ENCODE data around the gene SHTN1. TPM values are rescaled to one million over a fixed set of nuclear protein-coding genes. Genes with fewer than 3 reads are reported as not detected.

Gene SHTN1
- total and polyA plus RNA-seq, 2 donors (not counting 1 experiment from before 2014, with no cell fraction given), result 0.06 to 0.34 TPM

GRCh38 chr10:116875897-116876296 lies 129.1 kb downstream of the SHTN1 start:
- Histone ChIP-seq H3K9ac (ENCODE audit: low read length) (no peak overlapping the region), H3K9me3 (ENCODE audit: control extremely low read depth in 1 of 3, control insufficient read depth in 2 of 3, insufficient read depth in 1 of 3, low read length in 2 of 3) (no peaks in the 10 kb centered on the region), H3K36me3 (replicated peaks in 1 of 2; ENCODE audit: control extremely low read depth in 1 of 2, control insufficient read depth in 1 of 2, extremely low read depth in 1 of 2, insufficient read depth in 2 of 2, low read length in 1 of 2) (no peaks in the 10 kb centered on the region), H3K4me2 (replicated peaks; ENCODE audit: low read depth, low read length, poor library complexity, severe bottlenecking) (no peak overlapping the region), H4K20me1 (ENCODE audit: control insufficient read depth, insufficient read depth, low read length, poor library complexity, severe bottlenecking) (no peaks in the 10 kb centered on the region), H3K4me1 (ENCODE audit: control insufficient read depth in 2 of 2, insufficient read depth in 2 of 2, low read length in 2 of 2) (no peaks in the 10 kb centered on the region), H3K4me3 (ENCODE audit: control extremely low read depth in 1 of 5, extremely low read depth in 1 of 5, insufficient read depth in 1 of 5, low read depth in 2 of 5, low read length in 4 of 5) (no peak overlapping the region), H2AFZ (ENCODE audit: insufficient read depth, low read depth, low read length, poor library complexity, severe bottlenecking) (no peak overlapping the region), H3K27me3 (replicated peaks in 1 of 4; ENCODE audit: control extremely low read depth in 1 of 4, control insufficient read depth in 3 of 4, insufficient read depth in 4 of 4, low read length in 3 of 4) (no peaks in the 10 kb centered on the region), H3K79me2 (ENCODE audit: control insufficient read depth, insufficient read depth, low read length) (no peaks in the 10 kb centered on the region), H3K27ac (ENCODE audit: low read length in 2 of 2) (no peak overlapping the region)
- WGBS (ENCODE audit: insufficient coverage), result 100% methylated on average over 1 of the region's 2 CpGs
- no peak overlapping the region for H3K27ac Mint-ChIP-seq
- H3K9me3 Mint-ChIP-seq (ENCODE audit: insufficient read depth), result peaks cover 4% of the 10 kb centered on the region
- peaks cover 8% of the 10 kb centered on the region for H3K27me3 Mint-ChIP-seq
- no peaks in the 10 kb centered on the region for H3K4me1 Mint-ChIP-seq
- no peak for TF ChIP-seq EZH2 (IDR thresholded peaks at IDR 0.05; ENCODE audit: borderline replicate concordance, insufficient read depth, low read depth, low read length, poor library complexity, severe bottlenecking)
- DNase-seq, result no peak
- no peak for ATAC-seq (ENCODE audit: low read depth)
- POLR2A ChIA-PET, result no interaction called here
- no peak overlapping the region for H3K4me3 Mint-ChIP-seq
- CTCF ChIA-PET, result no interaction called here
- intact Hi-C loops (cut with micrococcal nuclease), result no loop called here

- no peak overlapping the region for H3K4me3 ChIP-seq (ENCODE audit: control extremely low read depth in 1 of 5, extremely low read depth in 1 of 5, insufficient read depth in 1 of 5, low read depth in 2 of 5, low read length in 4 of 5)
- no peaks in the 10 kb centered on the region for H3K9me3 ChIP-seq (ENCODE audit: control extremely low read depth in 1 of 3, control insufficient read depth in 2 of 3, insufficient read depth in 1 of 3, low read length in 2 of 3)
- DNase-seq (no peak), ATAC-seq (ENCODE audit: low read depth) (no peak)
- POLR2A ChIA-PET, result no interaction called here
- Mint-ChIP-seq H3K4me1 (no peaks in the 10 kb centered on the region), H3K9me3 (ENCODE audit: insufficient read depth) (peaks cover 4% of the 10 kb centered on the region), H3K27me3 (peaks cover 4% of the 10 kb centered on the region), H3K4me3 (no peak overlapping the region), H3K27ac (no peak overlapping the region)
- no peak for TF ChIP-seq EZH2 (IDR thresholded peaks at IDR 0.05; ENCODE audit: borderline replicate concordance, insufficient read depth, low read depth, low read length, poor library complexity, severe bottlenecking)
- no peak for TF ChIP-seq CTCF (IDR thresholded peaks at IDR 0.05)
- H2AFZ ChIP-seq (ENCODE audit: insufficient read depth, low read depth, low read length, poor library complexity, severe bottlenecking), result no peak overlapping the region
- CTCF ChIA-PET, result no interaction called here
- intact Hi-C loops (cut with micrococcal nuclease), result no loop called here
- H3K27ac ChIP-seq (ENCODE audit: low read length in 2 of 2), result no peak overlapping the region
- H3K4me2 ChIP-seq (replicated peaks; ENCODE audit: low read depth, low read length, poor library complexity, severe bottlenecking), result no peak overlapping the region
- no CpG with 5 or more reads among the region's 2 CpGs for WGBS (ENCODE audit: insufficient coverage)
- H3K4me1 ChIP-seq (ENCODE audit: control insufficient read depth in 2 of 2, insufficient read depth in 2 of 2, low read length in 2 of 2), result no peaks in the 10 kb centered on the region
- H3K27me3 ChIP-seq (replicated peaks in 1 of 4; ENCODE audit: control extremely low read depth in 1 of 4, control insufficient read depth in 3 of 4, insufficient read depth in 4 of 4, low read length in 3 of 4), result no peaks in the 10 kb centered on the region
- no peaks in the 10 kb centered on the region for H4K20me1 ChIP-seq (ENCODE audit: control insufficient read depth, insufficient read depth, low read length, poor library complexity, severe bottlenecking)
- H3K9ac ChIP-seq (ENCODE audit: low read length), result no peak overlapping the region
- H3K79me2 ChIP-seq (ENCODE audit: control insufficient read depth, insufficient read depth, low read length), result no peaks in the 10 kb centered on the region
- H3K36me3 ChIP-seq (replicated peaks in 1 of 2; ENCODE audit: control extremely low read depth in 1 of 2, control insufficient read depth in 1 of 2, extremely low read depth in 1 of 2, insufficient read depth in 2 of 2, low read length in 1 of 2), result no peaks in the 10 kb centered on the region
Observed at GRCh38 chr10:116873134-116873533, 131.9 kb downstream of the SHTN1 start.

Data from B cell (primary cell).